ENCODE measurements around the gene CNGA3. TPM values are rescaled to one million over a fixed set of nuclear protein-coding genes. Genes with fewer than 3 reads are reported as not detected.

The CNGA3 gene
- total and polyA plus RNA-seq, 2 of the 4 experiments (the other 2 are of a cell fraction) = under 0.01 TPM; not detected in 1

DNA sequence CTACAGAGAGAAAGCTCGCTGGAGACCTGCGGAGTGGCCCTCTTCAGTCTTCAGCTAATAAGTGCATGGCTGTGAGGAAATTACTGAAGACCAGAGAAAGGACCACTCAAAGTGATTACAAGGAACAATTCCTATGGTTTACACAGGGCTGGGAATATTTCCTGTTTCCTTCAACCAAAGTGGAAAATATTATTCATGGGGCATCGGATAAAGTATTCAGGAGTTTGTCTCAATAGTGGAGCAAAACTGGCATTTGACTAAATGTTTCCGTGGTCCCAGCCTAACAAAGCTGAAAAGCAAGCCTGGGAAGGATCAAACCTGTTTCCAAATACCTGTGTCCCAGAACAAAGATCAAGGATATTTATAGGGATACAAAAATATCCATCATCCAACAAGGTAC is 32.0 kb upstream of the CNGA3 start:
- POLR2A ChIA-PET (ENCODE audit: unreplicated experiment) = no interaction called here
- no peak overlapping the region for H2AFZ ChIP-seq (replicated peaks; ENCODE audit: low read length, poor library complexity)
- H2BK5ac ChIP-seq (ENCODE audit: low read depth, low read length, poor library complexity, severe bottlenecking) = no peak overlapping the region
- ATAC-seq (ENCODE audit: low read depth) = no peak
- H3K36me3 ChIP-seq (ENCODE audit: control insufficient read depth, insufficient read depth, low read length) = no peaks in the 10 kb centered on the region
- H3K4me1 ChIP-seq (ENCODE audit: control insufficient read depth, insufficient read depth, low read length) = no peaks in the 10 kb centered on the region
- no CpG with 5 or more reads among the region's 4 CpGs for WGBS, 2 experiments (ENCODE audit: extremely low coverage in 2 of 2, insufficient read length in 1 of 2)
- no peak overlapping the region for H3K23ac ChIP-seq (ENCODE audit: low read depth, low read length)
- TF ChIP-seq, protein P1, sequence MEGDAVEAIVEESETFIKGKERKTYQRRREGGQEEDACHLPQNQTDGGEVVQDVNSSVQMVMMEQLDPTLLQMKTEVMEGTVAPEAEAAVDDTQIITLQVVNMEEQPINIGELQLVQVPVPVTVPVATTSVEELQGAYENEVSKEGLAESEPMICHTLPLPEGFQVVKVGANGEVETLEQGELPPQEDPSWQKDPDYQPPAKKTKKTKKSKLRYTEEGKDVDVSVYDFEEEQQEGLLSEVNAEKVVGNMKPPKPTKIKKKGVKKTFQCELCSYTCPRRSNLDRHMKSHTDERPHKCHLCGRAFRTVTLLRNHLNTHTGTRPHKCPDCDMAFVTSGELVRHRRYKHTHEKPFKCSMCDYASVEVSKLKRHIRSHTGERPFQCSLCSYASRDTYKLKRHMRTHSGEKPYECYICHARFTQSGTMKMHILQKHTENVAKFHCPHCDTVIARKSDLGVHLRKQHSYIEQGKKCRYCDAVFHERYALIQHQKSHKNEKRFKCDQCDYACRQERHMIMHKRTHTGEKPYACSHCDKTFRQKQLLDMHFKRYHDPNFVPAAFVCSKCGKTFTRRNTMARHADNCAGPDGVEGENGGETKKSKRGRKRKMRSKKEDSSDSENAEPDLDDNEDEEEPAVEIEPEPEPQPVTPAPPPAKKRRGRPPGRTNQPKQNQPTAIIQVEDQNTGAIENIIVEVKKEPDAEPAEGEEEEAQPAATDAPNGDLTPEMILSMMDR (conservative IDR thresholded peaks at IDR 0.05; ENCODE audit: low read depth, low read length) = no peak
- TF ChIP-seq POLR2A (IDR thresholded peaks at IDR 0.05; ENCODE audit: low read depth, low read length) (no peak), RAD21 (IDR thresholded peaks at IDR 0.05; ENCODE audit: low read length) (no peak), MAZ (IDR thresholded peaks at IDR 0.05; ENCODE audit: borderline replicate concordance, low read depth, low read length) (no peak), SMC3 (IDR thresholded peaks at IDR 0.05; ENCODE audit: low read depth, low read length) (no peak), BHLHE40 (IDR thresholded peaks at IDR 0.05; ENCODE audit: low read depth, low read length) (no peak), NFE2L2 (IDR thresholded peaks at IDR 0.05; ENCODE audit: low read depth, low read length) (no peak), RFX5 (IDR thresholded peaks at IDR 0.05; ENCODE audit: low read depth, low read length) (no peak), FOS (IDR thresholded peaks at IDR 0.05; ENCODE audit: low read depth, low read length) (no peak), MXI1 (IDR thresholded peaks at IDR 0.05; ENCODE audit: borderline replicate concordance, low read depth, low read length) (no peak), CHD1 (IDR thresholded peaks at IDR 0.05; ENCODE audit: low read depth, low read length) (no peak)
- TF ChIP-seq, protein P2, sequence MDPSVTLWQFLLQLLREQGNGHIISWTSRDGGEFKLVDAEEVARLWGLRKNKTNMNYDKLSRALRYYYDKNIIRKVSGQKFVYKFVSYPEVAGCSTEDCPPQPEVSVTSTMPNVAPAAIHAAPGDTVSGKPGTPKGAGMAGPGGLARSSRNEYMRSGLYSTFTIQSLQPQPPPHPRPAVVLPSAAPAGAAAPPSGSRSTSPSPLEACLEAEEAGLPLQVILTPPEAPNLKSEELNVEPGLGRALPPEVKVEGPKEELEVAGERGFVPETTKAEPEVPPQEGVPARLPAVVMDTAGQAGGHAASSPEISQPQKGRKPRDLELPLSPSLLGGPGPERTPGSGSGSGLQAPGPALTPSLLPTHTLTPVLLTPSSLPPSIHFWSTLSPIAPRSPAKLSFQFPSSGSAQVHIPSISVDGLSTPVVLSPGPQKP (IDR thresholded peaks at IDR 0.05; ENCODE audit: borderline replicate concordance, low read depth, low read length) = no peak
- no peak overlapping the region for H2BK120ac ChIP-seq (ENCODE audit: low read depth, low read length)
- no TSS peak for BruUV-seq (replicated peaks)
- no peak overlapping the region for H3K4me2 ChIP-seq (ENCODE audit: low read depth, low read length)
- intact Hi-C loops (cut with micrococcal nuclease) = no loop called here
- no peak overlapping the region for H4K91ac ChIP-seq (ENCODE audit: insufficient read depth, low read depth, low read length)
- CTCF ChIA-PET = no interaction called here
- H4K5ac ChIP-seq (ENCODE audit: low read depth, low read length) = no peak overlapping the region
- H3K9me3 ChIP-seq (ENCODE audit: control insufficient read depth, insufficient read depth, low read length) = no peaks in the 10 kb centered on the region
- in situ Hi-C loops (cut with MboI; ENCODE audit: low sequenced_read_pairs) = no loop called here
- dilution Hi-C loops (cut with HindIII; ENCODE audit: low sequenced_read_pairs, unreplicated experiment) = no loop called here
- no peak overlapping the region for H2BK20ac ChIP-seq (ENCODE audit: low read depth, low read length)
- H3K9me1 ChIP-seq (ENCODE audit: insufficient read depth, low read length) = no peaks in the 10 kb centered on the region
- no peak overlapping the region for H3K27ac ChIP-seq (ENCODE audit: insufficient read depth, low read length)
- DNase-seq = no peak
- H2AK5ac ChIP-seq (ENCODE audit: low read depth, low read length) = no peak overlapping the region
- H3K18ac ChIP-seq (ENCODE audit: low read depth, low read length) = no peak overlapping the region
- no peak overlapping the region for H3K56ac ChIP-seq (ENCODE audit: extremely low read depth, insufficient read depth, low read length)
- no peak overlapping the region for H3K9ac ChIP-seq (ENCODE audit: low read depth, low read length)
- H3K79me1 ChIP-seq (ENCODE audit: low read depth in 1 of 2, low read length in 2 of 2) = no peaks in the 10 kb centered on the region
- no peak overlapping the region for H3K14ac ChIP-seq (replicated peaks; ENCODE audit: low read depth, low read length)
- H3K4me3 ChIP-seq (ENCODE audit: insufficient read depth, low read depth, low read length) = no peak overlapping the region
- no peak overlapping the region for H4K8ac ChIP-seq (ENCODE audit: low read depth in 2 of 2, low read length in 2 of 2)
- H2AK9ac ChIP-seq (replicated peaks; ENCODE audit: low read depth, low read length, poor library complexity) = no peak overlapping the region
- no peaks in the 10 kb centered on the region for H4K20me1 ChIP-seq (ENCODE audit: insufficient read depth, low read length)
- no peak overlapping the region for H3K4ac ChIP-seq (ENCODE audit: low read depth, low read length)
- peaks cover 4% of the 10 kb centered on the region for H3K27me3 ChIP-seq (ENCODE audit: control insufficient read depth, insufficient read depth, low read length)
- H2BK15ac ChIP-seq (ENCODE audit: low read depth, low read length) = no peak overlapping the region

All from IMR-90 (cell line).